Colon (tissue), 2 donors: ENCODE measurements around the gene ST3GAL2.
"Not testable (repeated sequence)": the region's sequence is repeated elsewhere in the genome, so short reads cannot be mapped to it uniquely, and the experiment has no call there.

Experiments
- FAIRE-seq: peaks from 2 replicates; lab custom pipeline; 2012; peaks lifted over from hg19 to GRCh38; lab: Jason Lieb, UNC
- donor health status: control.
- donor health status: control.

ST3GAL2 gene

DNA sequence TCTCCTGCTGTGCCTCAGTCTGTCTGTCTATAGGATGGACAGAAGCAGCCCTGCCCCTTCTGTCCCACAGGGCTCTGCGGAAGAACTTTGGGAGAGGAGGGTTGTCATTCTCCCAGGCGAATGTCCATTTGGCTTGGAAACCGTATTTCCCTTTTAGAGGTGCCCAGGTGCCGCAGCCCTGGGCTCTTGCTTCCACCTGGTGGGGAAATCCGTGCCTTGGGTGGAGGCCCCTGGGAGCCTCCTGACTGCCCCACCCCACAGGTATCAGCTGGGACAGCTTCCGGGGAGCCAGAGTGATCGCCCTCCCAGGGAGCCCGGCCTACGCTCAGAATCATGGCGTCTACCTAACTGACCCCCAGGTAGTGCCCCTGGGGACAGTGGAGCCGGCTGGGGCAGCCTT lies 28.2 kb upstream of the ST3GAL2 start:
- FAIRE-seq = no peak

DNA sequence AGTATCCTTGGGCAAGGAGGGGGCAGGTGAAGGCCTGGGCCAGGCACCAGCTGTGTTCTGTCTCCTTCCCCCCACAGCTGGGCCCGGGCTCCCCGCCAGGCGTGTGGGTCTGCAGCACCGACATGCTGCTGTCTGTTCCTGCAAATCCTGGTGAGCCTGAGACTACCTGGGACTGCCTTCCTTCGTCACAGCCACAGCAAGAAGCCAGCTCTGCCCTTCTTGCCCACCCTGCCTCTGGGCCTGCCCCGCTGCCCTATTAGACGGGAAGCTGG lies 27.8 kb upstream of the ST3GAL2 start:
- no peak for FAIRE-seq

DNA sequence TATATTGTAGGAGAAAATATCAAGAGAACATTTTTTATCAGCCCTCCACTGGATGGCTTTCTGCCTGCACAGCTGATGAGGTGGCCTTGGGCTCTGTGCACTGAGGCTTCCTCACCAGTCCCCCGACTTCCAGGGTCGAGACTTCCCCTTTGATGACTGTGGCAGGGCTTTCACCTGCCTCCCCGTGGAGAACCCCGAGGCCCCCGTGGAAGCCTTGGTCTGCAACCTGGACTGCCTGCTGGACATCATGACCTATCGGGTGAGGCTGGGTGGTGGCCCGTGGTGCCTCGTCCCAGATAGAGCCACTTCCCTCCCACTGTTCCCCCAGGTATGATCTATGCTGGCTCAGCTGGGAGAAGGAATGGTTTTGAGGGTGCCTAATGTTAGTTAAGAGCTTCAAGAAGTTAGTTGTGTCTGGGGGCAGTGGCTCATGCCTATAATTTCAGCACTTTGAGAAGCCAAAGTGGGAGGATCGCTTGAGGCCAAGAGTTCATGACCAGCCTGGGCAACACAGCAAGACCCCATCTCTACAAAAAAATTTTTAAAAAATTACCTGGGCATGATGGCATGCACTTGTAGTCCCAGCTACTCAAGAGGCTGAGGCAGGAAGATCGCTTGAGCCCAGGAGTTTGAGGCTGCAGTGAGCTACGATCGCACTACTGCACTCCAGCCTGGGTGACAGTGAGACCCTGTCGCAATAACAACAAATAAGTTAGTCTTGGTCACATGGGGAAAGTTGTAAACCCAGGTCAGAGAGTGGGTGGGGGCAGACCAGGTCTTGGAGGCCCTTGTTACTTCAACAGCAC lies 27.3 kb upstream of the ST3GAL2 start:
- FAIRE-seq = no peak

DNA sequence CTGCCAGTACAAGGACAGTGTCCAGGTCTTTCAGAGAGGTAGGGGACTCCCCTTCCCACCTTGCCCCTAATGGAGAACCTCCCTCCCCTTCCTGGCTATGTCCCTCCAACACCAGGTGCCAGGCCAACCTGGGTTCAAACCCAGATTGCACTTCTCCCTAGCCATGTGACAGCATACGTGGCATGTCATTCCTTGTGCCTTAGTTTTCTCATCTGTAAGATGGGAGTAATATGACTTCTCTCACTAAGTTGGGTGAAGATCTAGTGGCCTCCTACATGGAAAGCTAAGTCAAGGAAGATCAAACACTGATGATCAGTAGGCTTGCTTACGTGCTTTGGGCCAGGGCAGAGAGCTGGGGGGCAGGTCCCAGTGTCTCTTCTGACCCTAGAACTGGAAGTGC lies 24.3 kb upstream of the ST3GAL2 start:
- FAIRE-seq = no peak

DNA sequence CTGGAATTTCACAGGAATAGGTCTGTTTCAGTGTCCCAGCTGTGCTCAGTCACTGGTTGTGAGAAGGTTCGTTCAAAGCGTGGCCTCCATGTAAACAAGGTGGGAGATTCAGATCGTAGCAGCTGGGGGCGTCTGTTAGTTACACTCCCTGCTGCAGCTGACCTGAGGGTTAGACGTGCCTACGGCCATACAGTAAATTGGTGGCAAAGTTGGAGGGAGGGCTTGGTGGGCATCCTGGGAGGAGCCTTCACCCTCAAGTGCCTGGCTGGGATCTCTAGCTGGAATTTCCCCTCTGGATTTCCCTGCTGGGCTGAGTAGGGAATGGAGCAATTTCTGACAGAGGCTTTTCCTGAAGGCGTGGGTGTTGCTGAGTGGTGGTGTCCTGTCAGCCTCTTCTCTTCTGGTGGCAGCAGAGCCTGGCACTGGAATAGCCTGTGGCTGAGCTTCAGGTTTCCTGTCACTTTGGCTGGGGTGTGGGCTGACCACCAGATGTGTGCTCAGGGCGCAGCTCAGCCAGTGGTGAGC lies 21.9 kb upstream of the ST3GAL2 start:
- FAIRE-seq = no peak

DNA sequence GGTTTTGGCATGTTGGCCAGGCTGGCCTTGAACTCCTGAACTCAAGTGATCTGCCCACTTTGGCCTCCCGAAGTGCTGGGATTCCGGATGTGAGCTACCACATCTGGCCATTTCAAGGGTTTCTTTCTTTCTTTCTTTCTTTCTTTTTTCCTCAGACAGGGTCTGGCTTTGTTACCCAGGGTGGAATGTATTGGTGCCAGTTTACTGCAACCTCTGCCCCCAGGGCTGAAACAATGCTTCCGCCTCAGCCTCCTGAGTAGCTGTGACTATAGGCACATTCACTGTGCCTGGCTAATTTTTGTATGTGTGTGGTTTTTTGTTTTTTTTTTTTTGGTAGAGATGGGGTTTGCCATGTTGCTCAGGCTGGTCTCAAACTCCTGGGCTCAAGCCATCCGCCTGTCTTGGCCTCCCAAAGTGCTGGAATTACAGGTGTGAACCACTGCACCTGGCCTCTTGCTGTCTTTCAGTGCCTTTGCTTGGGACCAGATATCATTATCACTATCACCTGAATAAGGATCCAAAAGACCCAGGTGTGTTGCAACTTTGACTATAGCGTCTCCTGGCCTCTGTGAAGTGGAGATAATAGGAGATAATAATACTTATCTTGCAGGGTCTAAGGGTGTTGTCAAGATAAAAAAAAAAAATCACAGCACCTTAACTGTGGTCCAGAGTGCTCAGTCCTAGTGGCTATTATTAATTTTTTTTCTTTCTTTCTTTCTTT lies 18.7 kb upstream of the ST3GAL2 start:
- FAIRE-seq = no peak

DNA sequence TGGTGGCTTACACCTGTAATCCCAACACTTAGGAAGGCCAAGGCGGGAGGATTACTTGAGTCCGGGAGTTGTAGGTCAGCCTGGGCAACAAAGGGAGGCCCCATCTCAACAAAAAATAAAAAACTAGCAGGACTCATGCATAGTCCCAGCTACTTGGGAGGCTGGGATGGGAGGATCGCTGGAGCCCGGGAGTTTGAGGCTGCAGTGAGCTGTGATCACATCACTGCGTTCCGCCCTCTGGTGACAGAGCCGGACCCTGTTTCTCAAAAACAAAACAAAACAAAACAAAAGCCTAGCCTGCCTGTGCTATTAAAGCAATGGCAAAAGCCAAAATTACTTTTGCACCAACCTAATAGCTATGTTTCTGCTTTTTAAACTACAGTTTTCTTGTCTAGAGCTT lies 17.0 kb upstream of the ST3GAL2 start:
- FAIRE-seq = no peak

DNA sequence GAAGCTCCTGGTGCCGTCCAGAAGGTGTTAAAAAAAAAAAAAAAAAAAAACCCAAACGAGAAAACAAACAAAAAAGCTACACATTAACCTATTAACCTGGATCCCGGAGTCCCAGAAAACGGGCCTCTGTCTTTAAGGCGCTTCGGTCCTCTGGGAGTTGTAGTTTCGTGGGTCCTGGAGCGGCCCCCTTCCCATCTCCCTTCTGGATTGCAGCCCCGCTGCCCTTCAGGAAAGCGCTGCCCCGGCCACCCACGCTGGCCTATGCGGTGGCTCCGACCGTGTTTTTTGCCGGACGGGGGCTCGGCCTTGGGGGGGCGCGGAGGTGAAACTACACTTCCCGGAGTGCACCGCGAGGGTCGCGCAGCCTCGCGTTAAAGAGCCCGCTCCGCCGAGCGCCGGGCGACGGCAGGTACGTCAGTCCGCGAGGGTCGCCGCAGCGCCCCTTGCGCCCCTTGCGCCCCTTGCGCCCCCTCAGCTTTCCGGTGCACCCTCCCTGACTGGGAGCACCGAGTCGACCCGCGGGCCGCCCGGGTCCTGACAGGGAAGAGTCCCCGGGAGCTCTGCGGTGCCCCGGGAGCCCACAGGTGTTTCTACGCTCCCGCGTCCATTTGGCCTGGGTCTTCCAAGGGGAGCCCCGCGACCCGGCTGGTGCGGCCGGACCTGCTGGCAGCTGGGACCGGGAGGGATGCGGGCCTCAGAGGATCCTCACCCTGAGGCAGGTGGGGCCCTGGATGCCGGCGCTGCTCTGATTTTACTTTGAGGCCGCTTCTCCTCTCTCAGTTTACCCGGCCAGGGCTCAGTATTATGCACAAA lies 15.5 kb upstream of the ST3GAL2 start, which contains the start of gene FCSK:
Gene FCSK (plus strand): TSS at position 374 of the 813 bp plus-strand sequence. CDS start 8,596 bp downstream, outside the sequence.
- no peak for FAIRE-seq

DNA sequence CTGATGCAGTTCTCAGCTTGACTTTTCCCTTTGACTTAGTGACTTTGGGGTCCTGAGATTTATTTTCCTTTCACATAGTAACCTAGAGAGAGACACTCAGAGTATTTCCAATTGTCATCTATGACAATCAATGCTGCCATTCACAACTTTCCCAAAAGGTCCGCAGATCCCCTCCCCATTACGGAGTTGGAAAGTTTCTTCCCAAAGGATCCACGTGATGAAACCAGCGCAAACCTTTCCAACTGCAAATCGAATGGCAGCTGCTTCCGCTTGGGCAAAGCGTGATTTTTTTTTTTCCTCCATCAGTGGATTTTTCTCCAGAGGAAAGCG lies 15.0 kb upstream of the ST3GAL2 start:
- no peak for FAIRE-seq

DNA sequence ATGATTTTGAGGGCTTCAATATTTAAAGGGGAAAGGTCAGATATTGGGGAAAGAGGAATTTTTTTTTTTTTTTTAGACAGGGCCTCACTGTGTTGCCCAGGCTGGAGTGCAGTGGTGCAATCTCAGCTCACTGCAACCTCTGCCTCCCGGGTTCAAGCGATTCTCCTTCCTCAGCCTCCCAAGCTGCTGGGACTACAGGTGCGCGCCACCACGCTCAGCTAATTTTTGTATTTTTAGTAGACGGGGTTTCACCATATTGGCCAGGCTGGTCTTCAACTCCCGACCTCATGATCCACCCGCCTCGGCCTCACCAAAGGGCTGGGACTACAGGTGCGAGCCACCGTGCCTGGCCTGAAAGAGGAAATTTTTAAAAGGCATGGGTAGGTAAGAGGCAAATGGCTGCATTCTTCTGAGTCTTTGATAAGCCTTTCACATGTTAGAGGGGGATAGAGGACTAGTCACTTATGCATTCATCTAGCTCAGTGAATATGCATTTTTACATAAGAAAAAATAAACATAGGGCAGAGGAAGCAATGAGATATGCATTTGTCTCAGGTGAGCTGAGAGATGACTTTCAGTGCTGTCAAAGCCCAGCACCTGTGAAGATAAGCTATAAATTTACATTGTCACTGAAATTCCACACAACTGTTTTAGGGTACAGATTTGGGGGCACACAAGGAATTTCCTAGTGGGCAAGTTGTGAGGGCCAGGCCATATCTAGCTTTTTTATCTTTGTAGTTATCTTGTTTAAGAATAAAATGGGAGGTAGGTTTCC lies 14.4 kb upstream of the ST3GAL2 start:
- FAIRE-seq = no peak

DNA sequence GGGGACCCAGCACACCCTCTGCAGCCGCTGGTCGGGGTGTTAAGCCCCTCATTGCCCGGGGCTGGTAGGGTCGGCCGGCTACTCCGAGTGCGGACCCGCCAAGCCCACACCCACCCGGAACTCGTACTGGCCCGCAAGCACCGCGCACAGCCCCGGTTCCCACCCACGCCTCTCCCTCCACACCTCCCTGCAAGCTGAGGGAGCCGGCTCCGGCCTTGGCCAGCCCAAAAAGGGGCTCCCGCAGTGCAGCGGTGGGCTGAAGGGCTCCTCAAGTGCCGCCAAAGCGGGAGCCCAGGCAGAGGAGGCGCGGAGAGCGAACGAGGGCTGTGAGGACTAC lies 12.1 kb upstream of the ST3GAL2 start:
- FAIRE-seq = not testable (repeated sequence)

DNA sequence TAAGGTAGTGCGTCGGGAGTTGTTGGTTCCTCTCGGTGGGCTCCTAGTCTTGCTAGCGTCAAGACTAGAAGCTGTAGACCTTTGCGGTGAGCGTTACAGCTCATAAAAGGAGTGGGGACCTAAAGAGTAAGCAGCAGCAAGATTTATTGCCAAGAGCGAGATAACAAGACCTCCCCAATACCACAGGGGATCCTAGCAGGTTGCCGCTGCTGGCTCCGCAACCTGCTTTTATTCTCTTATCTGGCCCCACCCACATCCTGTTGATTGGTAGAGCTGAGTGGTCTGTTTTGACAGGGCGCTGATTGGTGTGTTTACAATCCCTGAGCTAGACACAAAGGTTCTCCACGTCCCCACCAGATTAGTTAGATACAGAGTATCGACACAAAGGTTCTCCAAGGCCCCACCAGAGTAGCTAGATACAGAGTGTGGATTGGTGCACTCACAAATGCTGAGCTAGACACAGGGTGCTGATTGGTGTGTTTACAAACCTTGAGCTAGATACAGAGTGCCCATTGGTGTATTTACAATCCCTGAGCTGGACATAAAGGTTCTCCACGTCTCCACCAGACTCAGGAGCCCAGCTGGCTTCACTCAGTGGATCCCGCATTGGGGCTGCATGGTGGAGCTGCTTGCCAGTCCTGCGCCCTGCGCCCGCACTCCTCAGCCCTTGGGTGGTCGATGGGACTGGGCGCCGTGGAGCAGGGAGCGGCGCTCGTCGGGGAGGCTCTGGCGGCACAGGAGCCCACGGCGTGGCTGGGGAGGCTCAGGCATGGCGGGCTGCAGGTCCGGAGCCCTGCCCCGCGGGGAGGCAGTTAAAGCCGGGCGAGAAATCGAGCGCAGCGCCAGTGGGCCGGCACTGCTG lies 11.5 kb upstream of the ST3GAL2 start:
- not testable (repeated sequence) for FAIRE-seq

DNA sequence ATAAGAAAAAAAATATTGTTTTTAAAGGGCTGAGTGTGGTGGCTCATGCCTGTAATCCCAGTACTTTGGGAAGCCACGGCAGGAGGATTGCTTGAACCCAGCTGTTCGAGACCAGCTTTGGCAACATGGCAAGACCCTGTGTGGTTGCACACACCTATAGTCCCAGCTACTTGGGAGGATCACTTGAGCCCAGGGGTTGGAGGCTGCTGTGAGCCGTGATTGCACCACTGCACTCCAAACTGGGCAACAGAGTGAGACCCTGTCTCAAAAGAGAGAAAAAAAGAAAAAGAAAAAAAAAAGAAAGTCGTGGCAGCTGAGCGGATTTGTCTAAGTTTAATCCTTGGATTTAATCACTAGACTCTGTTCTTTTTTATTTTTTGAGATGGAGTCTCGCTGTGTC lies 9.2 kb upstream of the ST3GAL2 start:
- no peak for FAIRE-seq

DNA sequence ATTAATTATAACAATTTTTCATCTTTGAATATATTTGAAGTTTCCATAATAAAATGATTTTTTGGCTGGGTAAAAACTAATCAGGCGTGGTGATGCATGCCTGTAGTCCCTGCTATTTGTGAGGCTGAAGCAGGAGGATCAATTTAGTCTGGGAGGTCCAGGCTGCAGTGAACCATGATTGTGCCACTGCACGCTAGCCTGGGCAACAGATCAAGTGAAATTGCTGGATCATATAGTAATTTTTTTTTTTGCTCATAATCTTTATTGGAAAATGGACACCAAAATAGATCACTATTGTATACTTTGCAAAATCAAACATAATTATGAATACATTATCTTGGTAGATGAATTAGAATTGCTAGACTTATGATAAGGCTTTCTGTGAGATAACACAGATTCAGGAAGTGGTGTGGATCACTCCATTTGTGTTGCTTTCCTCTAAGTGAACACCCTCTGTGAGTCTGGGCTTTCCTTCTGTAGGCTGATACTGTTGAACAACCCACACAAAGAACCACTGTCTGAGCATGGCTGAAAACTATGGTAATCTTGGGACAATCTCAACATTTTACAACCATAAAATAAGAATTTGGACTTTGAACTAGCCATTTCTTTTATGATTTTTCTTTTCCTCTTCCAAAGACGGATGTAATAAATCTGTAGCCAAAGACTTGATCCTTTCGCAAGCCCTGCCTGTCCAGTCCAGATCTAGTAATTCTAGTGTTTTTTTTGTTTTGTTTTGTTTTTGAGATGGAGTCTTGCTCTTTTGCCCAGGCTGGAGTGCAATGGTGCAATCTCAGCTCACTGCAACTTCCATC lies 5.6 kb upstream of the ST3GAL2 start:
- FAIRE-seq = no peak

DNA sequence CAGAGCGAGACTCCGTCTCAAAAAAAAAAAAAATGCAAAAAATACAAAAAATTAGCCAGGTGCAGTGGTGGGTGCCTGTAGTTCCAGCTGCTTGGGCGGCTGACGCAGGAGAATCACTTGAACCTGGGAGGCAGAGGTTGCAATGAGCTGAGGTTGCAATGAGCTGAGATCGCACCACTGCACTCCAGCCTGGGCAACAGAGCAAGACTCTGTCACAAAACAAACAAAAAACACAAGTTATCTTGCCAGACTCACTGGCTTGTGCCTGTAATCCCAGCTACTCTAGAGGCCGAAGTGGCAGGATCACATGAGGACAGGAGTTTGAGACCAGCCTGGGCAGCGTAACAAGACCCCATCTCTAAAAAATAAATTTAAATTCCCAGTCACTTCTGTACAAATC lies 3.4 kb upstream of the ST3GAL2 start:
- FAIRE-seq = no peak

DNA sequence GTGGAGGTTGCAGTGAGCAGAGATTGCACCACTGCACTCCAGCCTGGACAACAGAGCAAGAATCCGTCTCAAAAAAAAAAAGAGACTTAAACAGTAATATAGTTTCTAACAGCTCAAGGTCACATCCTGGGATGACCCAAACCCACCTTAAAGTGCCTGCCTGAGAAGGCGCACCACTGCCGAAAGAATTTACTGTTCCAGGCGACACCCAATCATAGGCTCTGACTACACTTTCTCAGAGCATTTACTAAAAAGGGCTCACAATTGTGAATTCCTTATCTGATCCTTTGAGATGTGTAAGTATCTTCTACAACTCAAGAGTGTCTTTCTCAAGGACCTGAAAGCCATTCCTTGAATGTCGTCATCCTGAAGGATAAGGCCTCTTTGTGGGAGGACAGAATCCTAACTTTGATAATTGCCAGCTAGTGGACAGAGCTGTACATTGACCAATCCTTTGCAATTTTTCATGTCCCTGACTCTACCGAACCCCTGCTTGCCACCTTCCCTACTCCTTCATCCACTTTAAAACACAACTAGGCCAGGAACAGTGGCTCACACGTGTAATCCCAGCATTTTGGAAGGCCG lies 2.6 kb upstream of the ST3GAL2 start:
- FAIRE-seq = no peak

DNA sequence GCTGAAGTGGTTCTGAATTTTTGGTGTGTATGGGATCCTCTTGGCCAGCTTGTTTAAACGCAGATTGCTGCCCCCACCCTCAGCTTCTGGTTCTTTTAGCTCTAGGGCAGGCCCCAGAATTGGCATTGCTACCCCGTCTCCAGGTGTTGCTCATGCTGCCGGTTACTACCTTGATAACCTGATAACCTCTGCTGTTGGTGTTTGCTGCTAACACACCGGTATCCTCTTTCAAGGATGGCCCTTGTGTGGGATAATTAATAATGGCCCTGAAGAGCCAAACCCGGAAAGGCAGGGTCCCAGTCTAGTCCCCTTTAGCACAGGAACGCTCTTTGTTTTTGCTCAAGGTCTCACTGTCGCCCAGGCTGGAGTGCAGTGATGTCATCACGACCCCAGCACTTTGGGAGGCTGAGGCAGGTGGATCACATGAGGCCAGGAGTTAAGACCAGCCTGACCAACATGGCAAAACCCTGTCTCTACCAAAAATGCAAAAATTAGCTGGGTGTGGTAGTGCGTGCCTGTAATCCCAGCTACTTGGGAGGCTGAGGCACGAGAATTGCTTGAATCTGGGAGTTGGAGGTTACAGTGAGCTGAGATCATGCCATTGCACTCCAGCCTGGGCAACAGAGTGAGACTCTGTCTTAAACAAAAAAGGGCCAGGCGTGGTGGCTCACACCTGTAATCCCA lies 1.3 kb upstream of the ST3GAL2 start:
- no peak for FAIRE-seq

DNA sequence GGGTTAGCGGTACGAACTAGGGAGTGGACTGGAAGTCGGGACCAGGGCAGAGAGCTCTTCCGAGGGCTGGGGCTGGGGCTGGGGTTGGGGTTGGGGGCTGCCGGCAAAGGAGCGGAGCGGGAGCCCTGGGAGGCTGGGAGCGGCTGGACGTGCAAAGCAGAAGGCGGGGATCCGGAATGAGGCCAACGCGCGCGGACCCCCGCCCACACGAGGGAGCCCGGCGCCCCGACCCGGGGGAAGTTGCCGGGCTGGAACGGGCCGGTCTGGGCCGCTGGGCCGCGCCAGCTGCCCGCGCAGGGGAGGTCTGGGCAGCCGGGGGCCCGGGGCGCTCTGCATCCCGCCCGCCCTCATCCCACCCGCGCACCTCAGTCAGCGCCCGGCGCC lies 323 bp downstream of the ST3GAL2 start:
- FAIRE-seq = no peak
